NB4 (cell line): ENCODE data around the gene RANBP10.

Experiments
- CTCF ChIP-seq: IDR thresholded peaks from one replicate; pipeline ENCODE4 v1.5.1; 2012; ENCODE audit warnings: low read depth, low read length
- POLR2A ChIP-seq: IDR thresholded peaks from 2 replicates; pipeline ENCODE4 v1.6.1; 2011; ENCODE audit warnings: mild to moderate bottlenecking; ENCODE audit not compliant: insufficient read length; ENCODE audit errors: extremely low read depth
- TF ChIP-seq, protein P1 (sequence below): IDR thresholded peaks from 2 replicates; pipeline ENCODE4 v1.6.1; 2011; ENCODE audit warnings: low read depth, low read length

DNA sequence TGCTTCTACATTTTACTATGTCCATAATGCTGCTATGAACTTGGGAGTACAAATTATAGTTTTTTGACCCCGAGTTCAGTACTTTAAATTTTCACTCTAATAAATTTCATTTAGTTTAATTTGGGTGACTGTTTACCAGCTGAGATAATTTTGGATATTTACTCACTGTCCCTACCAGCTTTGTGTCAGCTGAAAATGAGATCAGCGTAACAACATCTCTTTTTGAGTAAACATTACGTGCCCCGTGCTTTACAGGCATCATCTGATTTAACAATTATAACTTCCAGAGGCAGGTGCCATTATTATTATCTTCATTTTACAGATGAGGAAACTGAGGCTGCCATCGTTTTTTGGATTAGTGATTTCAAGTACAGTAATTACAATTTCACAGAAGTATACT lies 102.2 kb downstream of the RANBP10 start:
- no peak for TF ChIP-seq CTCF
- TF ChIP-seq, protein P1, sequence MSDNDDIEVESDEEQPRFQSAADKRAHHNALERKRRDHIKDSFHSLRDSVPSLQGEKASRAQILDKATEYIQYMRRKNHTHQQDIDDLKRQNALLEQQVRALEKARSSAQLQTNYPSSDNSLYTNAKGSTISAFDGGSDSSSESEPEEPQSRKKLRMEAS, result no peak
- TF ChIP-seq POLR2A, result no peak
